Muscle layer of duodenum (tissue), 2 donors: ENCODE data around the gene GRK5.
A peak's percentile ranks its signal among the peaks of the same experiment; 100 is the strongest.

Experiments used
- H3K27ac ChIP-seq: one replicate; pipeline ENCODE4 v1.7.0; 2013; ENCODE audit warnings: mild to moderate bottlenecking, low read length
- H3K27me3 ChIP-seq: one replicate; pipeline ENCODE4 v1.7.0; 2013; ENCODE audit warnings: low read depth, mild to moderate bottlenecking, control low read depth, low read length
- H3K36me3 ChIP-seq, 2 donors: one replicate each; pipeline ENCODE4 v1.7.0; 2013; ENCODE audit warnings: low read length in 2 of 2, control low read depth in 1 of 2, mild to moderate bottlenecking in 1 of 2; ENCODE audit not compliant: insufficient read depth in 2 of 2, control insufficient read depth in 1 of 2
- H3K4me1 ChIP-seq, 2 donors: one replicate each; pipeline ENCODE4 v1.7.0; 2013; ENCODE audit warnings: low read length in 2 of 2, mild to moderate bottlenecking in 2 of 2, control low read depth in 1 of 2, moderate library complexity in 1 of 2; ENCODE audit not compliant: insufficient read depth in 2 of 2, control insufficient read depth in 1 of 2
- H3K4me3 ChIP-seq, 2 donors: one replicate each; pipeline ENCODE4 v1.7.0; 2013; ENCODE audit warnings: low read length in 2 of 2, low read depth in 1 of 2, mild to moderate bottlenecking in 1 of 2
- H3K9me3 ChIP-seq, 2 donors: one replicate each; pipeline ENCODE4 v1.7.0; 2013; ENCODE audit warnings: low read length in 2 of 2, control low read depth in 1 of 2, mild to moderate bottlenecking in 1 of 2; ENCODE audit not compliant: control insufficient read depth in 1 of 2
- donor health status: healthy.

The GRK5 gene

GRCh38 chr10:119414081-119414611 is 206.8 kb downstream of the GRK5 start:
- Histone ChIP-seq H3K27ac (peak overlapping the region; percentile 23), H3K27me3 (no peaks in the 10 kb centered on the region), H3K4me1 (peaks cover 8 to 26% of the 10 kb centered on the region in 2 donors), H3K4me3 (no peak overlapping the region), H3K9me3 (no peaks in the 10 kb centered on the region), H3K36me3 (no peaks in the 10 kb centered on the region)

- H3K36me3 ChIP-seq: no peaks in the 10 kb centered on the region
- H3K27me3 ChIP-seq: no peaks in the 10 kb centered on the region
- no peaks in the 10 kb centered on the region for H3K9me3 ChIP-seq
- peaks cover 8 to 26% of the 10 kb centered on the region in 2 donors for H3K4me1 ChIP-seq
- H3K27ac ChIP-seq: no peak overlapping the region
- no peak overlapping the region for H3K4me3 ChIP-seq
These were observed 207.8 kb downstream of the GRK5 start for GRCh38 chr10:119415121-119415520.

- H3K4me1 ChIP-seq: peaks cover 8 to 26% of the 10 kb centered on the region in 2 donors
- no peaks in the 10 kb centered on the region for H3K27me3 ChIP-seq
- no peak overlapping the region for H3K27ac ChIP-seq
- no peaks in the 10 kb centered on the region for H3K36me3 ChIP-seq
- H3K9me3 ChIP-seq: no peaks in the 10 kb centered on the region
- no peak overlapping the region for H3K4me3 ChIP-seq
These were observed 208.4 kb downstream of the GRK5 start for GRCh38 chr10:119415536-119416503.

- Histone ChIP-seq H3K36me3 (no peaks in the 10 kb centered on the region), H3K4me1 (peaks cover 8 to 28% of the 10 kb centered on the region in 2 donors), H3K27ac (no peak overlapping the region), H3K9me3 (no peaks in the 10 kb centered on the region), H3K27me3 (no peaks in the 10 kb centered on the region), H3K4me3 (no peak overlapping the region)
These were observed 209.5 kb downstream of the GRK5 start for GRCh38 chr10:119416855-119417254.

- no peak overlapping the region for H3K27ac ChIP-seq
- H3K9me3 ChIP-seq: no peaks in the 10 kb centered on the region
- H3K36me3 ChIP-seq: peaks cover 0 to 3% of the 10 kb centered on the region in 2 donors
- H3K4me1 ChIP-seq: peaks cover 2 to 20% of the 10 kb centered on the region in 2 donors
- H3K27me3 ChIP-seq: no peaks in the 10 kb centered on the region
- no peak overlapping the region for H3K4me3 ChIP-seq
These were observed 210.5 kb downstream of the GRK5 start for GRCh38 chr10:119417852-119418251.

GRCh38 chr10:119418362-119418761 is 211.0 kb downstream of the GRK5 start:
- H3K4me3 ChIP-seq: no peak overlapping the region
- H3K4me1 ChIP-seq: peaks cover 0 to 15% of the 10 kb centered on the region in 2 donors
- no peaks in the 10 kb centered on the region for H3K27me3 ChIP-seq
- no peak overlapping the region for H3K27ac ChIP-seq
- no peaks in the 10 kb centered on the region for H3K9me3 ChIP-seq
- H3K36me3 ChIP-seq: peaks cover 0 to 8% of the 10 kb centered on the region in 2 donors

GRCh38 chr10:119419931-119420330 is 212.6 kb downstream of the GRK5 start:
- Histone ChIP-seq H3K4me3 (no peak overlapping the region), H3K4me1 (peaks cover 0 to 4% of the 10 kb centered on the region in 2 donors), H3K36me3 (peaks cover 8 to 18% of the 10 kb centered on the region in 2 donors), H3K27ac (no peak overlapping the region), H3K27me3 (no peaks in the 10 kb centered on the region), H3K9me3 (no peaks in the 10 kb centered on the region)

GRCh38 chr10:119420950-119421875 is 213.8 kb downstream of the GRK5 start:
- H3K9me3 ChIP-seq: no peaks in the 10 kb centered on the region
- peaks cover 0 to 4% of the 10 kb centered on the region in 2 donors for H3K4me1 ChIP-seq
- peaks cover 15 to 30% of the 10 kb centered on the region in 2 donors for H3K36me3 ChIP-seq
- H3K27ac ChIP-seq: no peak overlapping the region
- H3K27me3 ChIP-seq: no peaks in the 10 kb centered on the region
- no peak overlapping the region for H3K4me3 ChIP-seq

- Histone ChIP-seq H3K27me3 (no peaks in the 10 kb centered on the region), H3K9me3 (no peaks in the 10 kb centered on the region), H3K4me1 (peaks cover 0 to 4% of the 10 kb centered on the region in 2 donors), H3K4me3 (no peak overlapping the region), H3K36me3 (peaks cover 23 to 39% of the 10 kb centered on the region in 2 donors), H3K27ac (no peak overlapping the region)
These were observed 214.7 kb downstream of the GRK5 start for GRCh38 chr10:119421891-119422681.

- Histone ChIP-seq H3K4me1 (peaks cover 0 to 4% of the 10 kb centered on the region in 2 donors), H3K9me3 (no peaks in the 10 kb centered on the region), H3K27ac (no peak overlapping the region), H3K36me3 (peaks cover 31 to 47% of the 10 kb centered on the region in 2 donors), H3K27me3 (no peaks in the 10 kb centered on the region), H3K4me3 (no peak overlapping the region)
These were observed 215.5 kb downstream of the GRK5 start for GRCh38 chr10:119422682-119423509.
